PC-3 (cell line): ENCODE measurements around the gene KIF5A. TPM values are rescaled to one million over a fixed set of nuclear protein-coding genes. Genes with fewer than 3 reads are reported as not detected.

ENCODE experiments used
- ATAC-seq: fragments of 200-7000 bp; cut with Tn5 transposase; 2 replicates; pipeline ENCODE4 v1.9.1; 2020; ENCODE audit warnings: mild to moderate bottlenecking, moderate library complexity
- BruUV-seq: library from RNA; stranded (reverse); fragments of 400-500 nt; replicated peaks from 2 replicates; lab custom pipeline; 2021; lab: Mats Ljungman, UMichigan
- CTCF ChIA-PET: fragments of 300-600 bp; sonication (Branson Sonifier 250); formaldehyde crosslinking; loops from one replicate; lab custom pipeline; 2022; ENCODE audit warnings: antibody characterized with exemption; lab: Charles Lee
- POLR2A ChIA-PET: fragments of 300-600 bp; sonication (Branson Sonifier 250); formaldehyde crosslinking; loops from one replicate; lab custom pipeline; 2022; ENCODE audit warnings: antibody characterized with exemption; ENCODE audit not compliant: unreplicated experiment; lab: Charles Lee
- DNase-seq: peaks from one replicate; pipeline ENCODE4 v3.0.0-alpha.2; 2015
- H2AFZ ChIP-seq: fragments of 300-600 bp; sonication (generic); 2 replicates; pipeline ENCODE4 v1.6.0; 2016; ENCODE audit warnings: antibody characterized with exemption, low read length
- H3F3A ChIP-seq: fragments of 300-600 bp; sonication (generic); one replicate; pipeline ENCODE4 v1.6.0; 2017; ENCODE audit warnings: antibody characterized with exemption, low read length, control low read depth, mild to moderate bottlenecking; ENCODE audit not compliant: unreplicated experiment
- H3K27ac ChIP-seq: fragments of 300-600 bp; sonication (generic); 2 replicates; pipeline ENCODE4 v1.5.1; 2016; ENCODE audit warnings: mild to moderate bottlenecking, low read length
- H3K27me3 ChIP-seq: fragments of 300-600 bp; sonication (generic); 2 replicates; pipeline ENCODE4 v1.6.1; 2016; ENCODE audit warnings: low read length, mixed read lengths
- H3K36me3 ChIP-seq: fragments of 300-600 bp; sonication (generic); 2 replicates; pipeline ENCODE4 v1.6.1; 2016; ENCODE audit warnings: low read depth, mixed run types, low read length, mixed read lengths
- H3K4me1 ChIP-seq: fragments of 300-600 bp; sonication (generic); 2 replicates; pipeline ENCODE4 v1.5.1; 2016; ENCODE audit warnings: low read length; ENCODE audit not compliant: insufficient read depth
- H3K4me2 ChIP-seq: fragments of 300-600 bp; sonication (generic); 2 replicates; pipeline ENCODE4 v1.6.0; 2016; ENCODE audit warnings: low read length
- H3K4me3 ChIP-seq: fragments of 300-600 bp; sonication (generic); 2 replicates; pipeline ENCODE4 v1.5.1; 2016; ENCODE audit warnings: mild to moderate bottlenecking, low read length, mixed read lengths
- H3K79me2 ChIP-seq: fragments of 300-600 bp; sonication (generic); 2 replicates; pipeline ENCODE4 v1.6.1; 2017; ENCODE audit warnings: low read length, mixed read lengths
- H3K9ac ChIP-seq: fragments of 300-600 bp; sonication (generic); 2 replicates; pipeline ENCODE4 v1.6.0; 2016; ENCODE audit warnings: mild to moderate bottlenecking, low read length
- H3K9me2 ChIP-seq: fragments of 300-600 bp; sonication (generic); replicated peaks from 2 replicates; pipeline ENCODE4 v1.6.1; 2016; ENCODE audit warnings: mixed run types, low read length, mixed read lengths
- H3K9me3 ChIP-seq: fragments of 300-600 bp; sonication (generic); 2 replicates; pipeline ENCODE4 v1.6.1; 2016; ENCODE audit warnings: low read length, mixed read lengths
- H4K20me1 ChIP-seq: fragments of 300-600 bp; sonication (generic); 2 replicates; pipeline ENCODE4 v1.6.1; 2016; ENCODE audit warnings: low read length, mixed read lengths
- EZH2 ChIP-seq: fragments of 300-600 bp; sonication (generic); IDR thresholded peaks from one replicate; pipeline ENCODE4 v1.6.1; 2017; ENCODE audit warnings: antibody characterized with exemption, mild to moderate bottlenecking, low read length; ENCODE audit not compliant: unreplicated experiment
- EZH2phosphoT487 ChIP-seq: fragments of 300-600 bp; sonication (generic); IDR thresholded peaks from 2 replicates; pipeline ENCODE4 v1.6.1; 2018; ENCODE audit warnings: mild to moderate bottlenecking, antibody characterized with exemption, low read length, borderline replicate concordance
- intact Hi-C: fragments of 100-400 bp; cut with micrococcal nuclease; formaldehyde crosslinking; loops from 2 replicates; pipeline ENCODE4 v1.9.0; 2023
- total RNA-seq: library from RNA; depleted of rRNA; stranded (reverse); fragments of >200 nt; gene quantifications from 2 replicates; pipeline ENCODE4 v1.2.3, GENCODE V29; 2014
- TF ChIP-seq, protein P1 (sequence below): fragments of 300-600 bp; sonication (generic); conservative IDR thresholded peaks from 2 replicates; pipeline ENCODE4 v1.5.1; 2017; ENCODE audit warnings: antibody characterized with exemption, low read depth, mild to moderate bottlenecking, low read length

Gene KIF5A
- total RNA-seq, 1 experiment from 2014 or later = not detected

DNA sequence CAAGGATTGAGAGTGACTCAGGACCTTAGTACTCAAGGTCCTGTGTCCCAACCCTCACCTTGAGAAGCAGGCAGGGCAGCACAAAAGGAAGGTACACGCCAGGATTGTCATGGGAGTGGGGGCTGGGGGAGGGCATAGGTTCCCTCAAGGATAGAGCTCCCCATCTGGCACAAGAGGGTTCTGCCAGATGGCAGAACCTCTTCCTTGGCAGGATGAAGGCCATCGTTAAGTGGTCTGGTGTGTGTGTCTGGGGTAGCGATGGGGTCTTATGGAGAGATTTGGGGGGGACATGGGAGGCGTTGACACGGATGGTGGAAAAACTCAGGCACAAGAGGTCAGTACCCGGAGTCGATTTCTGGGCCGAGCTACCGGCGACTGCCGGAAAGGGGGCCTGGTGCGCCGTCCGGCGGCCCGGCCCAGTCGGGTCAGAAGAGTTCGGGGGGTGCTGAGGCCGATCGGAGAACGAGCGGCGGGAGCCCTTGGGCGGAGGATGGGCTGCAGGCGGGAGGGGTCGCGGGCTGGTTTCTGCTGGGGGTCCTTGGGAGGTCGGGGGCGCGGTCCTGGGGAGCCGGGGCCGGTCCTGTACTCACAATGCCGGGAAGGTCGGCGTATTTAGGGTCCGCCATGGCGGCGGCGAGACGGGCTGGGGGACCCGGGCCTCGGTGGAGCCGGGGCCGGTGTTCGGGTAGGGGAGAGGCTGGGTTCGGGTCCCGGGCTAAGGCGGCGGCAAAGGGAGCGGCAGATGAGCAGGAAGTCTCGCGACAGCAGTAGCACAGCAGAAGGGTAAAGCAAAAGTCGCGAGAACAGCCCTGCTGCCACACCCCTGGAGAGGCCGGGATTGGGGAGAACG lies 3.2 kb upstream of the KIF5A start, which contains the start of gene DCTN2:
TSS of gene DCTN2 (minus strand) at position 755 of the 850 bp plus-strand sequence. CDS start at position 626, 129 bp downstream.
- intact Hi-C loops = loop anchor here (2.0 kb wide), 1 partner anchor 36 kb away; no protein-coding TSS in a partner anchor
- Histone ChIP-seq H4K20me1 (no peaks in the 10 kb centered on the region), H3K4me3 (peak within 1 kb of the TSS; percentile 89), H2AFZ (peak within 1 kb of the TSS; percentile 86), H3K9me2 (no peaks in the 10 kb centered on the region), H3K27ac (peak within 1 kb of the TSS; percentile 49), H3K79me2 (peaks cover 26% of the 10 kb centered on the region), H3K36me3 (peaks cover 2% of the 10 kb centered on the region; the same call in 1 of the 2 replicates), H3F3A (no peaks in the 10 kb centered on the region), H3K27me3 (no peaks in the 10 kb centered on the region), H3K9ac (peak within 1 kb of the TSS; percentile 99), H3K9me3 (no peaks in the 10 kb centered on the region), H3K4me2 (peak within 1 kb of the TSS; percentile 90), H3K4me1 (peaks cover 15% of the 10 kb centered on the region)
- BruUV-seq = TSS peak; percentile 88
- CTCF ChIA-PET = interaction anchor here (1.0 kb wide), 1 partner anchor 37 kb away, joined by 4 read pairs; no protein-coding TSS in a partner anchor
- ATAC-seq = peak; percentile 98
- POLR2A ChIA-PET = interaction anchor here (0.6 kb wide), 1 partner anchor 777 kb away, joined by 5 read pairs; no protein-coding TSS in a partner anchor
- TF ChIP-seq EZH2 (no peak), EZH2phosphoT487 (no peak)
- peak; percentile 96 for DNase-seq

DNA sequence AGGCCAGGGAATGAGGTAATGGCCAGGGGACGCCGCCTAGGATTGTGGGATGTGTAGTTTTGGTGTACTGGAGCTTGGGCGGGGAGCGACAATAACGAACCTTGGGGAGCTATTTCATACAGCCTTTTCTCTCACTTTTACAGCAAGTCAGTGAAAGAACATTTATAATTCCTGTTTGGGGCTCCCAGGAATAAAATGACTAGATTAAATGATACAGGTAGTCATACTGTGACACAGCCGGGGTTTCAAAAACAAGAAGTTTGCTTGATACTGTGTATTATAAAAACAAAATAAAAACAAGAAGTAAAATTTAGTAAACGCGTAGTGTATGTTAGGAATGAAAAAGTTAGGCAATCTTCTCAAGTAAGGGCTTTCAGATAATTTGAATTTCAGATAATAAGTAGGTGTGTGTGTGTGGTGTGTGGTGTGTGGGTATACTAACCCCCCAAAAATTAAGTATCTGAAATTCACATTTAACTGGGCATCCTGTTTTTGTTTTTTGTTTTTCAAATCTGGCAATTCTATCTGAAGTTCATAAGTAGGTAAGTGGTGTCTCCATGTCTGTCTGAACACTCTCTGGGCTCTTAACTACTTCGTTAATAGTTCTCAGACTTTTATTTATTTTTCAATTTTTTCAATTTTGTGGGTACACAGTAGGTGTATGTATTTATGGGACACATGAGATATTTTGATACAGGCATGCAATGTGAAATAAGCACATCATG lies 2.4 kb upstream of the KIF5A start:
- no peaks in the 10 kb centered on the region for H3K36me3 ChIP-seq
- no peak overlapping the region for H3K27ac ChIP-seq
- H2AFZ ChIP-seq = peak overlapping the region; percentile 86
- ChIA-PET POLR2A (interaction anchor here (0.5 to 0.6 kb wide), 3 partner anchors 24 to 777 kb away, joined by 3 to 5 read pairs (median 4); no protein-coding TSS in a partner anchor), CTCF (interaction anchor here (0.5 to 1.0 kb wide), 2 partner anchors 36 to 45 kb away, joined by 4 to 5 read pairs; no protein-coding TSS in a partner anchor)
- peaks cover 15% of the 10 kb centered on the region for H3K4me1 ChIP-seq
- TF ChIP-seq EZH2phosphoT487 (no peak), EZH2 (no peak)
- TF ChIP-seq, protein P1, sequence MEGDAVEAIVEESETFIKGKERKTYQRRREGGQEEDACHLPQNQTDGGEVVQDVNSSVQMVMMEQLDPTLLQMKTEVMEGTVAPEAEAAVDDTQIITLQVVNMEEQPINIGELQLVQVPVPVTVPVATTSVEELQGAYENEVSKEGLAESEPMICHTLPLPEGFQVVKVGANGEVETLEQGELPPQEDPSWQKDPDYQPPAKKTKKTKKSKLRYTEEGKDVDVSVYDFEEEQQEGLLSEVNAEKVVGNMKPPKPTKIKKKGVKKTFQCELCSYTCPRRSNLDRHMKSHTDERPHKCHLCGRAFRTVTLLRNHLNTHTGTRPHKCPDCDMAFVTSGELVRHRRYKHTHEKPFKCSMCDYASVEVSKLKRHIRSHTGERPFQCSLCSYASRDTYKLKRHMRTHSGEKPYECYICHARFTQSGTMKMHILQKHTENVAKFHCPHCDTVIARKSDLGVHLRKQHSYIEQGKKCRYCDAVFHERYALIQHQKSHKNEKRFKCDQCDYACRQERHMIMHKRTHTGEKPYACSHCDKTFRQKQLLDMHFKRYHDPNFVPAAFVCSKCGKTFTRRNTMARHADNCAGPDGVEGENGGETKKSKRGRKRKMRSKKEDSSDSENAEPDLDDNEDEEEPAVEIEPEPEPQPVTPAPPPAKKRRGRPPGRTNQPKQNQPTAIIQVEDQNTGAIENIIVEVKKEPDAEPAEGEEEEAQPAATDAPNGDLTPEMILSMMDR = no peak
- peak overlapping the region; percentile 90 for H3K4me2 ChIP-seq
- peak overlapping the region; percentile 89 for H3K4me3 ChIP-seq
- ATAC-seq (no peak), DNase-seq (no peak)
- H4K20me1 ChIP-seq = no peaks in the 10 kb centered on the region
- H3K9me2 ChIP-seq = no peaks in the 10 kb centered on the region
- H3K79me2 ChIP-seq = peaks cover 26% of the 10 kb centered on the region
- TSS peak; percentile 34 for BruUV-seq
- peak overlapping the region; percentile 99; the same call in 1 of the 2 replicates for H3K9ac ChIP-seq
- intact Hi-C loops = loop anchor here (2.0 kb wide), 1 partner anchor 35 kb away; no protein-coding TSS in a partner anchor
- no peaks in the 10 kb centered on the region for H3F3A ChIP-seq
- H3K9me3 ChIP-seq = no peaks in the 10 kb centered on the region
- H3K27me3 ChIP-seq = no peaks in the 10 kb centered on the region

DNA sequence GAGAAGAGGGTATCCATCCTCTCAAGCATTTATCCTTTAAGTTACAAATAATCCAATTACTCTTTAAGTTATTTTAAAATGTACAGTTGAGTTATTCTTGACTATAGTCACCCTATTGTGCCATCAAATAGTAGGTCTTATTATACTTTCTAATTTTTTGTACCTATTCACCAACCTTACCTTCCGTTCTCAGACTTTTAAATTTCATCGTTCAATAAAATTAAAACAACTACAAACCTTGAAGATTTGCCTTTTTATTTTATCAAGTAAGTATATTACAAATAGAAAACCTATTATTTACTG lies 1.9 kb upstream of the KIF5A start:
- H3F3A ChIP-seq = no peaks in the 10 kb centered on the region
- intact Hi-C loops = no loop called here
- TF ChIP-seq EZH2phosphoT487 = no peak
- TF ChIP-seq EZH2 = no peak
- TF ChIP-seq, protein P1 = no peak
- peak overlapping the region; percentile 90; the same call in 1 of the 2 replicates for H3K4me2 ChIP-seq
- no TSS peak for BruUV-seq
- no peaks in the 10 kb centered on the region for H3K36me3 ChIP-seq
- ATAC-seq (no peak), DNase-seq (no peak)
- H3K9ac ChIP-seq = no peak overlapping the region
- H3K4me3 ChIP-seq = no peak overlapping the region
- no peaks in the 10 kb centered on the region for H3K9me2 ChIP-seq
- H3K9me3 ChIP-seq = no peaks in the 10 kb centered on the region
- peaks cover 15% of the 10 kb centered on the region for H3K4me1 ChIP-seq
- ChIA-PET CTCF (no interaction called here), POLR2A (no interaction called here)
- no peak overlapping the region for H2AFZ ChIP-seq
- H3K79me2 ChIP-seq = peaks cover 26% of the 10 kb centered on the region
- no peaks in the 10 kb centered on the region for H3K27me3 ChIP-seq
- no peak overlapping the region for H3K27ac ChIP-seq
- no peaks in the 10 kb centered on the region for H4K20me1 ChIP-seq
